BE2C (cell line): ENCODE results near the gene ARHGEF6.

Source experiments
- DNase-seq: peaks from one replicate; pipeline ENCODE4 v3.0.0-alpha.2; 2020
- H3K27me3 ChIP-seq: fragments of 250-450 bp; sonication (Bioruptor Pico); 2 replicates; pipeline ENCODE4 v1.5.1; 2020; ENCODE audit warnings: mild to moderate bottlenecking
- H3K36me3 ChIP-seq: fragments of 250-450 bp; sonication (Bioruptor Pico); 2 replicates; pipeline ENCODE4 v1.5.1; 2020; ENCODE audit warnings: mild to moderate bottlenecking
- H3K4me1 ChIP-seq: fragments of 250-450 bp; sonication (Bioruptor Pico); 2 replicates; pipeline ENCODE4 v1.5.1; 2020
- H3K4me3 ChIP-seq: 2 replicates; pipeline ENCODE4 v1.5.1; 2011; ENCODE audit warnings: low read depth, low read length
- H3K9me3 ChIP-seq: fragments of 250-450 bp; sonication (Bioruptor Pico); 2 replicates; pipeline ENCODE4 v1.5.1; 2020
- CTCF ChIP-seq: IDR thresholded peaks from 2 replicates; pipeline ENCODE4 v1.5.1; 2012; ENCODE audit warnings: mild to moderate bottlenecking, low read depth, low read length

ARHGEF6 gene

GRCh38 chrX:136630881-136631280, 149.9 kb downstream of the ARHGEF6 start:
- Histone ChIP-seq H3K27me3 (no peaks in the 10 kb centered on the region), H3K4me3 (no peak overlapping the region), H3K4me1 (no peaks in the 10 kb centered on the region), H3K9me3 (no peaks in the 10 kb centered on the region), H3K36me3 (no peaks in the 10 kb centered on the region)
- no peak for DNase-seq
- TF ChIP-seq CTCF: no peak

- H3K27me3 ChIP-seq: no peaks in the 10 kb centered on the region
- H3K4me3 ChIP-seq: no peak overlapping the region
- DNase-seq: no peak
- H3K36me3 ChIP-seq: no peaks in the 10 kb centered on the region
- no peak for TF ChIP-seq CTCF
- H3K9me3 ChIP-seq: no peaks in the 10 kb centered on the region
- no peaks in the 10 kb centered on the region for H3K4me1 ChIP-seq
Observed at GRCh38 chrX:136629084-136629750, 151.5 kb downstream of the ARHGEF6 start.

GRCh38 chrX:136627409-136627808, 153.3 kb downstream of the ARHGEF6 start:
- DNase-seq: no peak
- Histone ChIP-seq H3K4me3 (no peak overlapping the region), H3K4me1 (no peaks in the 10 kb centered on the region)

GRCh38 chrX:136626891-136627290, 153.8 kb downstream of the ARHGEF6 start:
- no peak for TF ChIP-seq CTCF

More at GRCh38 chrX:136627409-136627808, 153.3 kb downstream of the ARHGEF6 start:
- Histone ChIP-seq H3K9me3 (no peaks in the 10 kb centered on the region), H3K27me3 (no peaks in the 10 kb centered on the region), H3K36me3 (no peaks in the 10 kb centered on the region)
- TF ChIP-seq CTCF: no peak

GRCh38 chrX:136626237-136626636, 154.5 kb downstream of the ARHGEF6 start:
- Histone ChIP-seq H3K36me3 (no peaks in the 10 kb centered on the region), H3K9me3 (no peaks in the 10 kb centered on the region), H3K27me3 (no peaks in the 10 kb centered on the region), H3K4me3 (no peak overlapping the region), H3K4me1 (no peaks in the 10 kb centered on the region)
- DNase-seq: no peak
- TF ChIP-seq CTCF: no peak

More at GRCh38 chrX:136626891-136627290, 153.8 kb downstream of the ARHGEF6 start:
- DNase-seq: no peak
- no peaks in the 10 kb centered on the region for H3K36me3 ChIP-seq
- no peaks in the 10 kb centered on the region for H3K9me3 ChIP-seq
- no peaks in the 10 kb centered on the region for H3K4me1 ChIP-seq
- H3K27me3 ChIP-seq: no peaks in the 10 kb centered on the region
- H3K4me3 ChIP-seq: no peak overlapping the region

GRCh38 chrX:136625246-136625645, 155.5 kb downstream of the ARHGEF6 start:
- H3K27me3 ChIP-seq: no peaks in the 10 kb centered on the region
- H3K4me1 ChIP-seq: no peaks in the 10 kb centered on the region
- DNase-seq: no peak
- H3K36me3 ChIP-seq: no peaks in the 10 kb centered on the region
- no peak overlapping the region for H3K4me3 ChIP-seq
- TF ChIP-seq CTCF: no peak
- no peaks in the 10 kb centered on the region for H3K9me3 ChIP-seq
